Thyroid gland (tissue), 4 donors: Measurements from ENCODE around the gene TMCC3. TPM values are rescaled to one million over a fixed set of nuclear protein-coding genes. Genes with fewer than 3 reads are reported as not detected.

ENCODE experiments used
- DNase-seq, 2 donors: peaks; one replicate each; pipeline ENCODE4 v3.0.0-alpha.2; 2019
- H3K27ac ChIP-seq, 3 donors: fragments of 200-600 bp; sonication (generic); 1 replicate in 2 of 3; 2 replicates in 1 of 3; pipeline ENCODE4 v1.5.1; 2016 to 2019; ENCODE audit warnings: mild to moderate bottlenecking in 1 of 3, moderate library complexity in 1 of 3
- H3K27me3 ChIP-seq: fragments of 200-600 bp; sonication (generic); one replicate; pipeline ENCODE4 v1.5.1; 2019
- H3K36me3 ChIP-seq, 2 donors: fragments of 200-600 bp; sonication (generic); one replicate each; pipeline ENCODE4 v1.5.1; 2016 to 2019
- H3K4me1 ChIP-seq, 2 donors: fragments of 200-600 bp; sonication (generic); one replicate each; pipeline ENCODE4 v1.5.1; 2017 to 2019
- H3K4me3 ChIP-seq, 3 donors: fragments of 200-600 bp; sonication (generic); replicated peaks in 1 of 3; 1 replicate in 2 of 3; 2 replicates in 1 of 3; pipeline ENCODE4 v1.5.1; 2016; ENCODE audit warnings: mild to moderate bottlenecking in 1 of 3
- H3K9me3 ChIP-seq: fragments of 200-600 bp; sonication (generic); one replicate; pipeline ENCODE4 v1.5.1; 2017
- POLR2A ChIP-seq, 2 donors: fragments of 450-650 bp; IDR thresholded peaks; one replicate each; pipeline ENCODE4 v1.6.1; 2017; ENCODE audit warnings: antibody characterized with exemption in 2 of 2, mild to moderate bottlenecking in 2 of 2, moderate library complexity in 1 of 2
- WGBS, 2 donors: methylation state at CpG; one replicate each; pipeline ENCODE4 v1.1.5; 2017; 5-methylcytosine and 5-hydroxymethylcytosine counted together
- intact Hi-C: fragments of 100-400 bp; cut with DNase I; formaldehyde crosslinking; loops from one replicate; pipeline ENCODE4 v1.15.1; 2023
- total RNA-seq, 4 donors: library from RNA; depleted of rRNA; stranded (reverse); fragments of >200 nt; gene quantifications; one replicate each; pipeline ENCODE4 v1.2.3, GENCODE V29; 2016
- TF ChIP-seq, protein P1 (sequence below), 6 experiments: fragments of 200-600 bp in 3 of 6; fragments of 450-650 bp in 3 of 6; sonication (generic) in 3 of 6; IDR thresholded peaks; one replicate each; pipeline ENCODE4 v1.5.1; 2016 to 2019; ENCODE audit warnings: antibody characterized with exemption in 6 of 6, mild to moderate bottlenecking in 2 of 6, inconsistent platforms in 1 of 6, moderate library complexity in 1 of 6

Gene TMCC3
- total RNA-seq, 4 donors from 2014 or later: 15.0 to 25.6 (median 19.3) TPM

DNA sequence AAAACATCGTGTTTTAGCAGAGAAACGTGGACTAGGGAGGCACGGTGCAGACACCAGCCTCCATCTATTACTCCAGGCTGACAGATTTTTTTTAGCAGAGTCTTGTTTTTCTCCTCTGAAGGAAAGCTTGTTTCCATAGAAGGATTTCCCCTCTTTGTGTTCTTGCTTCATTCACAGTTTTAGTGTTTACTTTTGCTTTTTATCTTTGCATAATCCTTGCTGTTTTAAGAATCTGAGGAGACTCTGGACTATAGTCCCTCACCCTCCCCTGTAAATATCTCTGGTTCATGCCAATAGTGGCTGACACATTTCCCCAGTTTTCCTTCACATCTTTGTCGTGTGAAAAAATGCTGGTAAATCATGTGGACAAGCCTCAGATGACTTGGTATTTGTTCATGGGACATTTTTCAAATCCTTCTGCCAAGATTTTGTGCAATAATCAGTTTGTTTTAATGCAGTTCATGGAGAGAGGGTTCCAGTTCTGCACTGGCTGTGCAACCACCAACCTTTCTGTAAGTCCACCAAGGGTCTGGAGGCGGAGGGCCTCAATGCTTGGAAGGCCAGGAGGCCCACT lies 39.9 kb upstream of the TMCC3 start:
- H3K27me3 ChIP-seq: no peaks in the 10 kb centered on the region
- TF ChIP-seq, protein P1, sequence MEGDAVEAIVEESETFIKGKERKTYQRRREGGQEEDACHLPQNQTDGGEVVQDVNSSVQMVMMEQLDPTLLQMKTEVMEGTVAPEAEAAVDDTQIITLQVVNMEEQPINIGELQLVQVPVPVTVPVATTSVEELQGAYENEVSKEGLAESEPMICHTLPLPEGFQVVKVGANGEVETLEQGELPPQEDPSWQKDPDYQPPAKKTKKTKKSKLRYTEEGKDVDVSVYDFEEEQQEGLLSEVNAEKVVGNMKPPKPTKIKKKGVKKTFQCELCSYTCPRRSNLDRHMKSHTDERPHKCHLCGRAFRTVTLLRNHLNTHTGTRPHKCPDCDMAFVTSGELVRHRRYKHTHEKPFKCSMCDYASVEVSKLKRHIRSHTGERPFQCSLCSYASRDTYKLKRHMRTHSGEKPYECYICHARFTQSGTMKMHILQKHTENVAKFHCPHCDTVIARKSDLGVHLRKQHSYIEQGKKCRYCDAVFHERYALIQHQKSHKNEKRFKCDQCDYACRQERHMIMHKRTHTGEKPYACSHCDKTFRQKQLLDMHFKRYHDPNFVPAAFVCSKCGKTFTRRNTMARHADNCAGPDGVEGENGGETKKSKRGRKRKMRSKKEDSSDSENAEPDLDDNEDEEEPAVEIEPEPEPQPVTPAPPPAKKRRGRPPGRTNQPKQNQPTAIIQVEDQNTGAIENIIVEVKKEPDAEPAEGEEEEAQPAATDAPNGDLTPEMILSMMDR (IDR thresholded peaks at IDR 0.05): no peak
- no peak for TF ChIP-seq POLR2A (IDR thresholded peaks at IDR 0.05)
- no peak overlapping the region for H3K4me3 ChIP-seq
- H3K27ac ChIP-seq: peak overlapping the region in 2 of 3 donors; percentile 12 to 50
- WGBS, 2 donors: 49 to 53% methylated on average over 5 of the region's 5 CpGs
- DNase-seq: no peak
- H3K36me3 ChIP-seq: no peaks in the 10 kb centered on the region
- H3K9me3 ChIP-seq: no peaks in the 10 kb centered on the region
- intact Hi-C loops: no loop called here
- H3K4me1 ChIP-seq: peaks cover 11 to 12% of the 10 kb centered on the region in 2 donors

DNA sequence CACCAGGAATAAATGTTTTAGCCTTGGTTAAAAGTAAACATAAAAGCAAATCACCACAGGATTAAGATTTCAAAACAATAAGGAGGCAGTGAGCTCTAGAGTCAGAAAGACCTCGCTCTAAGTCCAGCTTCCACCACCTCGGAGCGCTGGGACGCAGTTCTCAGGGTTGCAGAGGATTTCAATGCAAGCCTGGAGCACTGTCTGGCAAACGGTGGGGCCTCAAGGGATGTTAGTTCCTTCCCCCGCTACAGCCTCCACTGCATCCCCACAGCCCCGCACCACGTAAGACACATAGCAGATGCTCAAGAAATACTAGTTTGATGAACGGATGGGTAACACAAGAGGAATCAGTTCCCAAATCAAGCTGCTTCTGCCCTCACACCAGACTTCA lies 39.3 kb upstream of the TMCC3 start:
- peaks cover 11 to 12% of the 10 kb centered on the region in 2 donors for H3K4me1 ChIP-seq
- 65 to 76% methylated on average over 9 of the region's 9 CpGs for WGBS, 2 donors
- intact Hi-C loops: no loop called here
- no peaks in the 10 kb centered on the region for H3K36me3 ChIP-seq
- H3K9me3 ChIP-seq: no peaks in the 10 kb centered on the region
- H3K27ac ChIP-seq: peak overlapping the region in 1 of 3 donors; percentile 50
- H3K27me3 ChIP-seq: no peaks in the 10 kb centered on the region
- DNase-seq: no peak
- no peak overlapping the region for H3K4me3 ChIP-seq
- no peak for TF ChIP-seq POLR2A (IDR thresholded peaks at IDR 0.05)
- TF ChIP-seq, protein P1 (IDR thresholded peaks at IDR 0.05): no peak

DNA sequence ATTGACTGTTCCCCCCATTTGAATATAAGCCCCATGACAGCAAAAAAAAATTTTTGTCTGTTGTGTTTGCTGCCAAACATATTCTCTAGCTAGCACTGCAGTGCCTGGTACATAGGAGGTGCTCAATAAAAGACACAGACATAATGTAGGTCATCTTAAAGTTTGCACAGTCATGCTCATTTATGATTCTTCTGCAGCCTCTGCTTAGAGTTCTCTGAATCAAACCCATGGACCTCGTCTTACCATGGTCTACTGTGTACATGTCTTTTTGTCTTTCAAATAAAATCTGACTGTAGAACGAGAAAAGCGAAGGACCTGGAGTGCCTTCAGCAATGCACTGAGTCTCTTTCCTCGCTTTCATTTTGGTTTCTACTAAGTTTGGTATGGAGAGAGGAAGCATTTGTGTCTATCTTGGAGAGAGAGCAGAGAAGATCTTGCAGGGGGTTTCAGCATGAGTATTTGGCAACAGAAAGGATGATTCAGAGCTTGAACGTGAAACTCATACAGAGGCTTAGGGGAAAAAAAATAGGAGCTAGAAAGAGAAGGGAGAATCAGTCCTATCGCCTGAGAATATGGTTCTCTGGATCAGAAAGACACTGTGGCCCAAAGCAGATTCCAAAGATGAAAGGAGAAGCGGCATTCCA lies 38.8 kb upstream of the TMCC3 start:
- Histone ChIP-seq H3K36me3 (no peaks in the 10 kb centered on the region), H3K9me3 (no peaks in the 10 kb centered on the region), H3K4me1 (peaks cover 11 to 12% of the 10 kb centered on the region in 2 donors), H3K27me3 (no peaks in the 10 kb centered on the region), H3K4me3 (no peak overlapping the region), H3K27ac (no peak overlapping the region)
- intact Hi-C loops: no loop called here
- DNase-seq: no peak
- WGBS, 2 donors: 75 to 76% methylated on average over 7 of the region's 7 CpGs
- TF ChIP-seq POLR2A (IDR thresholded peaks at IDR 0.05): no peak
- TF ChIP-seq, protein P1 (IDR thresholded peaks at IDR 0.05): no peak

DNA sequence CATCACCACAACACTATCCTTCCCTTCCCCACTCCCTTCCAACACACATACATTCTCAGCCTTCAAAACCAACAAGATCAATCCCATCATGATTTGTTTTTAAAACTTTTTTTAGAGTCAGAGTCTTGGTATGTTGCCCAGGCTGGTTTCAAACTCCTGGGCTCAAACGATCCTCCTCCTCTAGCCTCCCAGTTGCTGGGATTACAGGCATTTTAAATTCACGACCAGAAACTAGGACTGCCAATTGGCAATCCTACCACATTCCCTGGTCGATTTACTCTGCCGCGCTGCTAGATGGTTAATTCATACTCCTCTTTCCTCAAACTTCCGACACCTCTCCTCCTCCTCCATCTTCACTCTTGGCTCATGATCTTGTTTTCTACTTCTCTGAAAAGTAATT lies 37.5 kb upstream of the TMCC3 start:
- TF ChIP-seq POLR2A (IDR thresholded peaks at IDR 0.05): no peak
- TF ChIP-seq, protein P1 (IDR thresholded peaks at IDR 0.05): no peak
- peaks cover 11 to 12% of the 10 kb centered on the region in 2 donors for H3K4me1 ChIP-seq
- intact Hi-C loops: no loop called here
- no peaks in the 10 kb centered on the region for H3K36me3 ChIP-seq
- no peak overlapping the region for H3K4me3 ChIP-seq
- H3K27ac ChIP-seq: no peak overlapping the region
- DNase-seq: no peak
- no peaks in the 10 kb centered on the region for H3K27me3 ChIP-seq
- no peaks in the 10 kb centered on the region for H3K9me3 ChIP-seq
- 88 to 89% methylated on average over 6 of the region's 6 CpGs for WGBS, 2 donors

DNA sequence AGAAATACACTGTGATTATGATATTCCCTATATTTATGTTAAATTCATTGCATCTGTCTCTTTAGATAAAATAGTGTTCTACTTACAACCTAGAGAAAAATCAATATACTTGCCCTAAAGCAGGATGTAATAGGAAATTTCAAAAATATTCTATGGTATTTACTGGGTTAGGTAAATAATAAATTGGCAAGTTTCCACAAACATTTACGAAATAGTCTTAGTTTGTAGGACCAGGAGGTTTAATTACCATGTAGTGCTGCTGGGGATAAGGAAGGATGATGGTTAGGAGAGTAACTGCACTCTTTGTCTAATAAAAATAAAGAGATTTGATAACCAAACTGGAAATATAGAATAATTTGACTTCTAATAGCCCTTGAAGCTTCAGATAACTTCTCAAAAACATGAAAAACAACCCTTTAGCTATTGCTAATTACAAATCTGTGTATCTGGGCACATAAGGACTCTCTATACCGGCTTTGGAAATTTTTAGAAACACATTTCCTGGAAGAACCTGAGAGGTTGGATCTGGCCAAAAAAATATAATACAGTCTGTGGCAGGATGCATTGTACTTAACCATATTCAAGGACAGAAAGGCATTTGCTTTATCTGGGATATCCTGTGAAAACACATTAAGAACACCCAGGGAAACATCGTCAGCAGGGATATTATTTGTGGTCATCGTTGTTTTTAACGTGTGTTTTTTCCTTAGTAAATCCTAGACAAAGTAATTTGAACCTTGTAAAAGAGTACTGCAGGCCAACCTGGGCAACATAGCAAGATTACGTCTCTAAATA lies 36.7 kb upstream of the TMCC3 start:
- peaks cover 11 to 12% of the 10 kb centered on the region in 2 donors for H3K4me1 ChIP-seq
- no peaks in the 10 kb centered on the region for H3K27me3 ChIP-seq
- 57 to 68% methylated on average over 6 of the region's 6 CpGs for WGBS, 2 donors

More for the DNA sequence above, 36.7 kb upstream of the TMCC3 start:
- TF ChIP-seq POLR2A (IDR thresholded peaks at IDR 0.05): no peak
- TF ChIP-seq, protein P1 (IDR thresholded peaks at IDR 0.05): no peak
- Histone ChIP-seq H3K27ac (no peak overlapping the region), H3K36me3 (no peaks in the 10 kb centered on the region), H3K4me3 (no peak overlapping the region), H3K9me3 (no peaks in the 10 kb centered on the region)
- intact Hi-C loops: no loop called here
- no peak for DNase-seq
